OCI-LY7 (cell line): ENCODE data around the gene SPATA13.

ENCODE experiments used
- CTCF ChIP-seq: fragments of 200-600 bp; sonication (generic); conservative IDR thresholded peaks from 2 replicates; pipeline ENCODE4 v1.5.1; 2014; ENCODE audit warnings: mild to moderate bottlenecking, antibody characterized with exemption, low read length, moderate library complexity, mixed read lengths
- EZH2phosphoT487 ChIP-seq: fragments of 200-600 bp; sonication (generic); IDR thresholded peaks from 2 replicates; pipeline ENCODE4 v1.6.1; 2018; ENCODE audit warnings: low read depth, borderline replicate concordance, mild to moderate bottlenecking, mixed run types, antibody characterized with exemption, low read length, moderate library complexity, mixed read lengths

GRCh38 chr13:24355103-24355502 is 194.6 kb downstream of the SPATA13 start:
- TF ChIP-seq CTCF (no peak), EZH2phosphoT487 (no peak)
